ENCODE measurements around the gene PPIL3.

The PPIL3 gene

DNA sequence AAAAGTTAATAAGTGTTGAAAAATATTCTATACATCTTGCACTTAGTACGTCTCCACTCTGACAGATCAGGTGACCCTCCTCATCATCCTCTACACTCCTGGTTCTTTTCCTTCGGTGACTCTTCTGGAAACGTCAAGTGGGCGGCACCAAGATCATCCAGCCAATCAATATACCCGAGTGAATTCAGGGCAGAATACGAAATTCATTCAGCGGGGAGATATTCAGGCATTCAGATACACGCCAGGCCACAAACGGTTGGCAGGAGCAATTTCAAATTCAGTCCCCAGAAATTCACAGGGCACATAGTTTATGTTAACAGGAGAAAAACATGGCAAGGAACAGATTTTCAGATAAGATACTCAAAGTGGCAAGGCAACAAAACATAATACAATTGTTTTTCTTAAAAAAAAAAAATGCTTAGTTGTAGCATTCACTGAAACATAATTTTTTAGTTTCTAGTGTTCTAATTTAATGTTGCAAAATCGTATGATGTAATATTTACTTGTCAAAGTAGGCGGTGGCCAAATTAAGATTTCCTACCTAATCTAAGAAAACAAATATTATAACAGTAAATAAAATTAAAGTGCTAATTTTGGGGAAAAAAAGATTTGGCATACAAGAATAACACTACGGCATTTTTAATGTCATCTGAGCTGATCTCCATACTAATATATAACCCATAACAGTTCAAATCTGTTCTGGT, 28.6 kb downstream of the PPIL3 start:
- no peak for DNase-seq

DNA sequence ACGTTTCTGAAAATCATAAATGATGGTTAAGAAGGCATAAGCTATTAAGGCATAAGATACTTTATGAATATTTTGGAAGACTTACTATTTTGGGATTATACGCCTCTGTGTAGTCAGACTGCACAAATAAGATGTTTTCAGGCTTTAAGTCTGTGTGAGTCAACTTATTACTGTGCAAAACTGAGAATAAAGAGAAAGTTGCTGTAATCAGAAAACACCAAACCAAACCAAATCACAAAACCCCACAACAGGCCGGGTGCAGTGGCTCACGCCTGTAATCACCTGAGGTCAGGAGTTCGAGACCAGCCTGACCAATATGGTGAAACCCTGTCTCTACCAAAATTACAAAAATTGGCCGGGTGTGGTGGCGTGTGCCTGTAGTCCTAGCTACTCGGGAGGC, 32.1 kb downstream of the PPIL3 start:
- no peak for DNase-seq

DNA sequence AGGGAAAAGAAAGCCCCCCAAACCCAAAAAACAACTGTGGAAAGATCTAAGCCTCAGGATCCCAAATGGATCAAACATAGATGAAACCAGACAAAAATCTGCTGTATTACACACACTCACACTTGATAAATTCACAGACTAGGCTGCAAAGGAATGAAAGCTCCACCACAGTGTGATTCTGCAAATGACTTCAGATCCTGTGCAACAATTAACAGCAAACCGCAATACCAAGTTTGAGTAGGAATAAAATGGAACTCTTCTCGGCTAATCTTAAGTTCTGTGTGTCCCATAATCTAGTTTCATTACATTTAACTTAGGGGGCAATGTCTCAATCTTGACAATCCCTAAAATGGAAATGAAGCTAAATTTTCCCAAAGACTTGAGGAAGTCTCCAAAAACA, 36.3 kb downstream of the PPIL3 start:
- no peak for DNase-seq

DNA sequence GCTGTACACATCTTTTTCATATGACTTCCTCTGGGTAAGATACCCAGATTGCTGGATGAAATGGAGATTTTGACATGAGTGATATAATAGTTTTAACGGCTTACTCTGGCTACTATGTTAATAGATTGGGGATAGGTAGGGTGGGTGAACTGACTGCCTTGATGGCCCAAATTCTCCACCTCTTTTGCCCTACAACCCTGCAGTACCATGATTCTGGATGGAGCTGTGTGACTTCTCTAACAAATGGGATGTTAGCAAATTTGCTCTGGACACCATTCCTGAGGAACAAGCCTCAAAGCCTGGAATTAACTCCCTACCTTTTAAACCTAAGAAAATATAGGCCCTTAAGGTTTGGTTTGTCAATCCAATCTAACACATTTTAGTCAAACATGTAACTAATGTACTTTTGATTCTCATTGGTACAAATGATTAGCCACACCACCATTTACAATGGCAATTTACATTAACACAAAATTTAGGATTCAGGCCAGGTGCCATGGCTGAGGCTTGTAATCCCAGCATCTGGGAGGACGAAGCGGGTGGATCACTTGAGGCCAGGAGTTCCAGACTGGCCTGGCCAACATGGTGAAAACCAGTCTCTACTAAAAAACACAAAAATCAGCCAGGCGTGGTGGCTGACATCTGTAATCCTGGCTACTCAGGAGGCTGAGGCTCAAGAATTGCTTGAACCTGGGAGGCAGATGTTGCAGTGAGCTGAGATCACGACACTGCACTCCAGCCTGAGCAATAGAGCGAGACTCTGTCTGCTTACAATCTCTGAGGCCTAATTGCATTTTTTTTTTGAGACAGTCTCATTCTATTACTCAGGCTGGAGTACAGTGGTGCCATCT, 37.3 kb downstream of the PPIL3 start:
- no peak for DNase-seq

DNA sequence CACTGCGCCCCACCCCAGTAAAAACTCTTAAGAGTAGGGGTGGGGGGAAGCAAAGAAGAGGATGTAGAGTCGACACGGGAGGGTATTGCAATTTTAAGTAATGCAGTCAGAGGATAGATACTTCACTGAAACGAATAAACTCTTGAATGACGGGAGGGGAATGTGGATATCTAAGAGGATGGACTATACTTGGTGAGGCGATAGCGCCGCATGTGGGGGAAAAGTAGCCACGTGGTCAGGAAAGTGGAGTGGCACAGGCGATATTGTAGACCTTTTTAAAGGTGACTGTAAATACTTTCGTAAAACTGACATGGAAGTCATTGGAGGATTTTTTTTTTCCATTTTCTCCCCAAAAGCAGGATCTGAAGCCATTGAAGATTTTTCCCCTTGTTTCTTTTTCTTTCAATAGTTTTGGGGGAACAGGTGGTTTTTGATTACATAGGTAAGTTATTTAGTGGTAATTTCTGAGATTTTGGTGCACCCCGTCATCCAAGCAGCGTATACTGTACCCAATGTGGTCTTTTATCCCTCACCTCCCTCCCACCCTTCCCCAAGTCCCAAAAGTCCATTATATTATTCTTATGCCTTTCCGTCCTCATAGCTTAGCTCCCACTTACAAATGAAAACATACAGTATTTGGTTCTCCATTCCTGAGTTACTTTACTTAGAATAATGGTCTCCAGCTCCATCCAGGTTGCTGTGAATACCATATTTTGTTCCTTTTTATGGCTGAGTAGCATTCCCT, 38.2 kb downstream of the PPIL3 start:
- no peak for DNase-seq

DNA sequence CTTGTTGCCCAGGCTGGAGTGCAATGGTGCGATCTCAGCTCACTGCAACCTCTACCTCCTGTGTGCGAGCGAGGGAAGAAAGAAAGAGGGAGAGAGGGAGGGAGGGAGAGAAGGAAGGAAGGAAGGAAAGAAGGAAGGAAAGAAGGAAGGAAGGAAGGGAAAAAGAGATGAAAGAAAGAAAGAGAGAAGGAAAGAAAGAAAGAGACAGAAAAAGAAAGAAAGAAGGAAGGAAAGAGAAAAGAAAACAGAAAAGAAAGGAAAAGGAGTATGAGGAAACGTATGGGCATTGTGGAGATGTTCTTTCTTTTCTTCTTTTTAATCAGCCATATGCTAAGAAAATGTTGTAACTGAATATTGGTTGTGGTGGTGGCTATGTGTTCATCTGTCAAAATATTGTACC, 40.9 kb downstream of the PPIL3 start:
- no peak for DNase-seq

DNA sequence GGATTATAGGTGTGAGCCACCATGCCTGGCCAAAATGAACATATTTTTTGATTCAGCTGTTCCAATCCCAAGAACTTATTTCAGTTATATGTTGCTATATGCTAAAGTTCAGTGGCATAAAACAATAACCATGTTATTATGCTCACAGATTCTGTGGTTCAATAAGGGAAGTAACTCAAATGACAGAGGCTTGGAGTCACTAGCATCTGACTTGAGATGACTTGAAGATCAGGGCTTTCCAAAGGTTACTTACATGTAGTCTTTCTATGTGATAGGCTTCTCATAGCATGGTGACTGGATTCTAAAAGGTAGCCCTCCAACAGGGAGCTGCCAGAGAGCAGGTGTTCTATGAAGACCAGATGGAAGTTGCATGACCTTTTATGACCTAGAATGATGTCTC, 41.6 kb downstream of the PPIL3 start:
- DNase-seq, result no peak

- DNase-seq, result no peak
These were observed 43.1 kb downstream of the PPIL3 start for GRCh38 chr2:200845669-200846325.

DNA sequence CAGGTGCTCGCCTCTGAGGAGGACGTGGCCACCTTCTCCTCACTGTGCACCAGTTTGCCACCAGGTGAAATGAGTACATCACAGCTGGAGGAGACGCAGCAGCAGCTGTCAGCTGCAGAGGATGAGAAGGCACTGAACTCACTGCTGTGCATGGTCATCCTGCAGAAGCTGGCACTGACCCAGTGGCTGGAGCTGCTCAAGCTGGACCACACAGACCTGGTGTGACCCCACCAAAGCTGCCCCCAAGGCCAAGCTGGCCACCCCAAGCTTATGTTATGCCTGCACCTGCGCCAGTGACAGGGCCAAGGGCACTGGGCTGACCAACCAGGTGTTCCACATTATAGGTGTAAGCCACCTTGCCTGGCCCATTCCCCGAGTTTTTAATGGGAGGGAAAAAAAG, 43.7 kb downstream of the PPIL3 start:
- DNase-seq, result no peak

DNA sequence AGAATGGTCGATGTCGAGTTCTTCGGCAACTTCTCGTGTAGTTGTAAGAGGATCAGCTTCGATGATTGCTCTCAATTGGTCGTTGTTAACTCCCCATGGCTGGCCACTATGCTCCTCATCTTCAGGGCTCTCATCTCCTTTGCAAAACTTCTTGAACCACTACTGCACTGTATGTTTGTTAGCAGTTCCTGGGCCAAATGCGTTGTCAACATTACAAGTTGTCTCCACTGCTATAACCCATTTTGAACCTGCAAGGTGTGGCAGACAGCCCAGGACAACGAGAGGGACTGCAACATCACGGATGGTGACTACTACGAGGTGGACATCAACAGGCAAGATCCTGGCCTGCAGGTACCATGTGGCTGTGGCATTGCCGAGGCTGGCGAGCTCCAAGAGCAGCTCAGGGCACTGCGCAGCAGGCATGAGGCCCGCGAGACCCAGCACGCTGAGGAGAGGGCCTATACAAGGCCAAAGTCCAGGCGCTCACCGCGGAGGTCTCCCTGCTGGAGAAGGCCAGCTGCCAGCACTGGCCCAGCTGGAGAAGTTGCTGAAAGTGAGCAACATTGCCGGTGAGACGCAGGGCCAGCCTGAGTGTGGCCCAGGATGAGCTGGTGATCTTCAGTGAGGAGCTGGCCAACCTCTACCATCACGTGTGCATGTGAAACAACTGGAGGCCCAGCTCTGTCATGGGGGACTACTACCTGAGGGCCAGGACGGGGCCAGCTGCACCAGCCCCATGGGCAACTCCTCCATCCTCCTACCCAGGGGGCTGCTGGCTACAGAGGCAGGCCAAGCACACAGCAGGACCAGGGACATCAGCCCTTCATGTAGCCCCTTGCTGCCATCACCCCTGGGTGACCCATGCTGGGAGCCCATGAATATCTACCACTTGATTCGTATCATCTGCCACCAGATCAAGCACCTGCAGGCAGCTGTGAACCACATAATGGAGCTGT, 44.6 kb downstream of the PPIL3 start:
- no peak for DNase-seq

DNA sequence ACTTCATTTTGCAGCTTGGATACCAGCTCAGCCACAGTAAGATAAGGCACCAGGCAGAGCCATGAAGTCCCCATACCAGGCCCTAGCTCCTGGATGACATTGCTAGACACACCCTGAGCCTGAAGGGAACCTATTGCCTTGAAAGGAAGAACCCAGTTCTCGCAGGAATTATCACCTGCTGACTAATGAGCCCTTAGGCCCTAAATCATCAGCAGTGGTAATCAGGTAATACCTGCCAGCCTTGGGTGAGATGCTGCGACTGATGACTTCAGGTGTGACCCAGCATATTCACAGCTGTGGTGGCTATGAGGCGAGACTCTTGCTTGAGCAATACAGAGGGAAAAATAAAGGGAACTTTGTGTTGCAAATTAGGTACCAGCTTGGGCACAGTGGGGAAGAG, 49.4 kb downstream of the PPIL3 start:
- DNase-seq, result no peak

GRCh38 chr2:200834701-200835100, 54.2 kb downstream of the PPIL3 start:
- no peak for DNase-seq

- DNase-seq, result no peak
These were observed 59.6 kb downstream of the PPIL3 start for GRCh38 chr2:200829258-200829655.

- no peak for DNase-seq
These were observed 60.2 kb downstream of the PPIL3 start for GRCh38 chr2:200828572-200829257.

DNA sequence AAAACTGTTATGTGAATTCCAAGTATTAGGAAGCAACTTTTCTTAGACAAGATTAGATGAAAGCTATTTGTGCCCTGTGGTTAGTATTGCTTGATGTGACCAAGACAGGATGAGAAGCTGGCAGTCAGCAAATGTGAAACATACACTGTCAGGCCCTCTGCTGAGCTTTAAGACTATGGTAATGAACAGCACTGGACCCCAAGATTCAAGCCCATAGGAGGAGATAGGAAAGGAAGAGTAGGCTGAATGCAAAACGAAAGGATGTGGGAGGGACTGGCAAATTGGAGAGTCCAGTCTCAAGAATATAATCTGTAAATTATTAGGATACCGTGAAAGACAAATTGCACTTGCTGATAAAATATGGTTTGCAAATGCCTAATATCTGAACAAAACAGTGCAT, 60.8 kb downstream of the PPIL3 start:
- no peak for DNase-seq

GRCh38 chr2:200821686-200822245, 67.1 kb downstream of the PPIL3 start:
- DNase-seq, result no peak

Data from right forelimb (tissue), 1 donor.